Measurements from ENCODE around the gene SOCS6. TPM values are rescaled to one million over a fixed set of nuclear protein-coding genes. Genes with fewer than 3 reads are reported as not detected.
"Not testable (repeated sequence)": the region's sequence is repeated elsewhere in the genome, so short reads cannot be mapped to it uniquely, and the experiment has no call there.

Gene SOCS6
- total RNA-seq, 3 donors from 2014 or later (not counting 1 experiment from before 2014, with no cell fraction given), result 2.5 to 8.1 (median 4.7) TPM

DNA sequence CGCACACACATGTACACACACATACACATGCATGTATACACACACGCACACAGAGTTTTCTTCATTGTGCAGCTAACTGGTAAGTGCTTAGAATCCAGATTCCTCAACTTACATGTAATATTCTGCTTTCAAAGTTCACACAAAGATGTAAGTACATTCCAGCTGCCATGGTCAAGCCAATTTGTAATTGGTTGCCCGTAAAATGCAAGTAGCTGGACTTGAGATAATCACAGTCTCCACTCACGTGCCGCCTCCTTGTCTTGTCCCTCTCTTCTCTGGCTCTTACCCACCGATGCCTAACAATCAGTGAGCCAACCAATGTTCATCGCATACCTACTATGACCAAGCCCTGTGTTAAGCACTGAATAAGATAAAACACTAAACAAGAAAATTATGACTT, 77.8 kb downstream of the SOCS6 start:
- intact Hi-C loops (cut with micrococcal nuclease), result no loop called here
- Mint-ChIP-seq H3K27ac (no peak overlapping the region), H3K36me3 (no peaks in the 10 kb centered on the region), H3K9me3 (no peaks in the 10 kb centered on the region), H3K4me1 (no peaks in the 10 kb centered on the region), H3K27me3 (ENCODE audit: low read depth in 2 of 2) (peaks cover 7 to 11% of the 10 kb centered on the region in 2 donors), H3K4me3 (no peak overlapping the region)
- Histone ChIP-seq H3K36me3 (ENCODE audit: control insufficient read depth, insufficient read depth, low read length) (no peaks in the 10 kb centered on the region), H3K27me3 (ENCODE audit: control insufficient read depth, insufficient read depth, low read length) (no peaks in the 10 kb centered on the region), H3K27ac (ENCODE audit: low read length) (no peak overlapping the region), H3K4me1 (ENCODE audit: control insufficient read depth, insufficient read depth, low read length) (no peaks in the 10 kb centered on the region), H3K4me3 (ENCODE audit: low read length) (no peak overlapping the region), H3K9me3 (ENCODE audit: control insufficient read depth, insufficient read depth, low read length) (no peaks in the 10 kb centered on the region)
- 94% methylated on average over 6 of the region's 7 CpGs for WGBS (ENCODE audit: insufficient coverage)
- no peak for DNase-seq
- TF ChIP-seq, protein P1, sequence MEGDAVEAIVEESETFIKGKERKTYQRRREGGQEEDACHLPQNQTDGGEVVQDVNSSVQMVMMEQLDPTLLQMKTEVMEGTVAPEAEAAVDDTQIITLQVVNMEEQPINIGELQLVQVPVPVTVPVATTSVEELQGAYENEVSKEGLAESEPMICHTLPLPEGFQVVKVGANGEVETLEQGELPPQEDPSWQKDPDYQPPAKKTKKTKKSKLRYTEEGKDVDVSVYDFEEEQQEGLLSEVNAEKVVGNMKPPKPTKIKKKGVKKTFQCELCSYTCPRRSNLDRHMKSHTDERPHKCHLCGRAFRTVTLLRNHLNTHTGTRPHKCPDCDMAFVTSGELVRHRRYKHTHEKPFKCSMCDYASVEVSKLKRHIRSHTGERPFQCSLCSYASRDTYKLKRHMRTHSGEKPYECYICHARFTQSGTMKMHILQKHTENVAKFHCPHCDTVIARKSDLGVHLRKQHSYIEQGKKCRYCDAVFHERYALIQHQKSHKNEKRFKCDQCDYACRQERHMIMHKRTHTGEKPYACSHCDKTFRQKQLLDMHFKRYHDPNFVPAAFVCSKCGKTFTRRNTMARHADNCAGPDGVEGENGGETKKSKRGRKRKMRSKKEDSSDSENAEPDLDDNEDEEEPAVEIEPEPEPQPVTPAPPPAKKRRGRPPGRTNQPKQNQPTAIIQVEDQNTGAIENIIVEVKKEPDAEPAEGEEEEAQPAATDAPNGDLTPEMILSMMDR (IDR thresholded peaks at IDR 0.05), result no peak
- no peak for ATAC-seq

DNA sequence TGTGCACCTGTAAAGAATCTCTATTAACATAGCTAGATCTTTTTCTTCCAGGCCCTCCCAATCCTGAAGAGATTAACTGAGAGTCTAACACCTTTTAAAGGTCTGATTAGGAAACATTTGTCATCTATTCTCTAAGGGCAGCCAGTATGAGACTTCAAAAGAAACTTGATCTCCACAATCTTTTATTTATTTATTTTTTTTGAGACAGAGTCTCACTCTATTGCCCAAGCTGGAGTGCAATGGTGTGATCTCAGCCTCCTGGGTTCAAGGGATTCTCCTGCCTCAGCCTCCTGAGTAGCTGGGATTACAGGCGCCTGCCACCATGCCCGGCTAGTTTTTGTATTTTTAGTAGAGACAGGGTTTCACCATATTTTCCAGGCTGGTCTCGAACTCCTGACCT, 78.5 kb downstream of the SOCS6 start:
- DNase-seq; H3K27me3 ChIP-seq (ENCODE audit: control insufficient read depth, insufficient read depth, low read length); H3K4me1 ChIP-seq (ENCODE audit: control insufficient read depth, insufficient read depth, low read length); intact Hi-C loops (cut with micrococcal nuclease); H3K4me3 ChIP-seq (ENCODE audit: low read length); H3K4me1 Mint-ChIP-seq; H3K9me3 ChIP-seq (ENCODE audit: control insufficient read depth, insufficient read depth, low read length); H3K27ac ChIP-seq (ENCODE audit: low read length); H3K27ac Mint-ChIP-seq; H3K36me3 ChIP-seq (ENCODE audit: control insufficient read depth, insufficient read depth, low read length); ATAC-seq; H3K36me3 Mint-ChIP-seq; H3K9me3 Mint-ChIP-seq; H3K4me3 Mint-ChIP-seq: not testable (repeated sequence)
- WGBS (ENCODE audit: insufficient coverage), result 78% methylated on average over 3 of the region's 3 CpGs
- H3K27me3 Mint-ChIP-seq (ENCODE audit: low read depth in 2 of 2), result peaks cover 7 to 11% of the 10 kb centered on the region in 2 donors

DNA sequence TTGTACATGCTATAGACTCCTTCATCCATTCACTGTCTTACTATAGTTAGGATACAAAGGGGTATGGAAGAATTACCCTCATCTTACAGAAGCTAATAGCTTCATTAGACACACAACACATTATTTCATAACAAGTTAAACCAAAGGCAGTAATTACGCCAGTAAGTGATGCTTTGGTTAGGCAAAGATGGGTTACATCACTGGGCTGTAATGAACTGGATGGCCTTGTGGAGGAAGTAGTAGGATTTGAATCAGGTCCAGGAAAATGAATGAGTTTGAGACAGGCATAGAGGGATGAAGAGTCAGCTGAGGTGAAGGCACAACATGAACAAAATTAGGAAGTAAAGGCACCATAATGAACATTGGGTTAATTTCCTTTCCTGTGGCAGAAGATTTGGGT, 80.1 kb downstream of the SOCS6 start:
- H3K27ac ChIP-seq (ENCODE audit: low read length), result no peak overlapping the region
- TF ChIP-seq, protein P1 (IDR thresholded peaks at IDR 0.05), result no peak
- Mint-ChIP-seq H3K9me3 (no peaks in the 10 kb centered on the region), H3K27ac (no peak overlapping the region), H3K36me3 (no peaks in the 10 kb centered on the region), H3K4me3 (no peak overlapping the region), H3K27me3 (ENCODE audit: low read depth in 2 of 2) (peaks cover 7 to 11% of the 10 kb centered on the region in 2 donors), H3K4me1 (no peaks in the 10 kb centered on the region)
- H3K36me3 ChIP-seq (ENCODE audit: control insufficient read depth, insufficient read depth, low read length), result no peaks in the 10 kb centered on the region
- no peaks in the 10 kb centered on the region for H3K9me3 ChIP-seq (ENCODE audit: control insufficient read depth, insufficient read depth, low read length)
- DNase-seq (no peak), ATAC-seq (no peak)
- H3K27me3 ChIP-seq (ENCODE audit: control insufficient read depth, insufficient read depth, low read length), result no peaks in the 10 kb centered on the region
- intact Hi-C loops (cut with micrococcal nuclease), result no loop called here
- WGBS (ENCODE audit: insufficient coverage), result 100% methylated on average over 1 of the region's 1 CpG
- no peak overlapping the region for H3K4me3 ChIP-seq (ENCODE audit: low read length)
- H3K4me1 ChIP-seq (ENCODE audit: control insufficient read depth, insufficient read depth, low read length), result no peaks in the 10 kb centered on the region

DNA sequence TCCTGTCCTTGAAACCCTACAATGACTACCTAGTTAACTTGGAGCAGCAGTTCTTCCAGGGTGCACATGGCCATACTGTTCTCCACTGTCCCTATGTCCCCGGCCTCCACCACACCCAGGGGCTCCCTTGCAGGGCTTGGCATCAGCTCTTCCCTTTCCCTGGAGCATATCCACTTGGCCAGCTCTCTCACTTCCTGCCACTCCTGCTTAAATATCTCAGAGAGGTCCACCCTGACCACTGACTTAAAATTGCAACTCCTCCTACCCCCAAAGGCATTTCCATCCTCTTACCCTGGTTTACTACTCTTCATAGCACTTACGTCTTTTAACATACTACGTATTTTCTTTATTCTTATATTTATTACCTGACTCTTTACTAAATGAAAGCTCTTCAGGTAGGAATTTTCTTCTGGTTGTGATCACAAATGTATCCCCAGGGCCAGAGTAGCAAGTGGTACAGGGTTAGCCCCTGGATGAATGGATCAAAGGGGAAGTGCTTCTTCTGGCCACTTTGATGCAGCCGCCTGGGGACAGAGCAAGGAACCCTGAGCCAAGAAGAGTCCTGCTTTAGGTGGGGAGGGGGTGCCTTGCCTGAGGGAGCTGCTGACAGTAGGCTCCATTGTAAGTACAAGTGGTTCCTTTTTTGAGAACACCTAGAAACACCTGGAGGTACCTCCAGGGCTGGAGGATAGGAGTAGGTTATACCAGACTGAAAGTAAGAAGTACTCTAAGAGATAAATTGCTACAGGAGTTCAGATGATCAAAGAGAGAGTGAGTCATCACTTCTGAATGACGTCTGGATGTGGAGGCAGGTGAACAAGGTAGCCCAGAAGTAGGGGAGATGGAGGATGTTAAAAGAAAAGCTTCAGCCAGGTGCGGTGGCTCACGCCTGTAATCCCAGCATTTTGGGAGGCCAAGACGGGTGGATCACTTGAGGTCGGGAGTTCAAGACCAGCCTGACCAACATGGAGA, 82.2 kb downstream of the SOCS6 start:
- H3K27ac Mint-ChIP-seq, result no peak overlapping the region
- Histone ChIP-seq H3K9me3 (ENCODE audit: control insufficient read depth, insufficient read depth, low read length) (no peaks in the 10 kb centered on the region), H3K4me1 (ENCODE audit: control insufficient read depth, insufficient read depth, low read length) (no peaks in the 10 kb centered on the region), H3K4me3 (ENCODE audit: low read length) (no peak overlapping the region), H3K27ac (ENCODE audit: low read length) (no peak overlapping the region), H3K27me3 (ENCODE audit: control insufficient read depth, insufficient read depth, low read length) (no peaks in the 10 kb centered on the region), H3K36me3 (ENCODE audit: control insufficient read depth, insufficient read depth, low read length) (no peaks in the 10 kb centered on the region)
- TF ChIP-seq, protein P1 (IDR thresholded peaks at IDR 0.05), result no peak
- H3K4me3 Mint-ChIP-seq, result no peak overlapping the region
- H3K27me3 Mint-ChIP-seq (ENCODE audit: low read depth in 2 of 2), result peaks cover 0 to 11% of the 10 kb centered on the region in 2 donors
- WGBS (ENCODE audit: insufficient coverage), result 92% methylated on average over 9 of the region's 9 CpGs
- ATAC-seq, result no peak
- intact Hi-C loops (cut with micrococcal nuclease), result no loop called here
- no peaks in the 10 kb centered on the region for H3K4me1 Mint-ChIP-seq
- DNase-seq, result no peak
- no peaks in the 10 kb centered on the region for H3K9me3 Mint-ChIP-seq
- no peaks in the 10 kb centered on the region for H3K36me3 Mint-ChIP-seq

Measured in natural killer cell (primary cell).